Measurements from ENCODE around the gene PRKCA.

The PRKCA gene

DNA sequence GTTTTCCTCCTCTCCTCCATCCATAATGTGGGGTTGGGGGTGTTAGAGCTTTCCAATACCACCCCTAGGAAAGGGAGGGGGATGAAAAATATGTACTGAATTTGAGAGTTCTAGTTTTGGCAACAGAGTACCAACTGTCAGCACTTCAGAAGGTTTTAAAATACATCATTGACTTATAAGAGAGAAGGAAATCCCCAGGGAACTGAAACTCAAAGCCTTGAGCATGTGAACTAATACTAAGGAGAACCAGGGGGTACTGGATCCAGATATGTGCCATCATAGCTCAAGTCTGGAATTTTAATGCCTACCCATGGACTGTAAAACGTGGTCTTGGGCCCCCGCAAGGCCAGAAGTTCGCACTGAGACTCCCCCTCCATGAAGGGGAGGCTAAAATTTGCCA, 548.3 kb downstream of the PRKCA start:
- Histone ChIP-seq H3K27me3 (ENCODE audit: control insufficient read depth, insufficient read depth, low read length) (peaks cover 3% of the 10 kb centered on the region), H3K9me3 (ENCODE audit: control insufficient read depth, low read length) (no peaks in the 10 kb centered on the region), H3K4me3 (ENCODE audit: low read length) (no peak overlapping the region), H3K9ac (ENCODE audit: low read length) (no peak overlapping the region), H3K4me1 (ENCODE audit: control insufficient read depth, insufficient read depth, low read length) (no peaks in the 10 kb centered on the region), H3K36me3 (ENCODE audit: control insufficient read depth, insufficient read depth, low read length) (no peaks in the 10 kb centered on the region)

DNA sequence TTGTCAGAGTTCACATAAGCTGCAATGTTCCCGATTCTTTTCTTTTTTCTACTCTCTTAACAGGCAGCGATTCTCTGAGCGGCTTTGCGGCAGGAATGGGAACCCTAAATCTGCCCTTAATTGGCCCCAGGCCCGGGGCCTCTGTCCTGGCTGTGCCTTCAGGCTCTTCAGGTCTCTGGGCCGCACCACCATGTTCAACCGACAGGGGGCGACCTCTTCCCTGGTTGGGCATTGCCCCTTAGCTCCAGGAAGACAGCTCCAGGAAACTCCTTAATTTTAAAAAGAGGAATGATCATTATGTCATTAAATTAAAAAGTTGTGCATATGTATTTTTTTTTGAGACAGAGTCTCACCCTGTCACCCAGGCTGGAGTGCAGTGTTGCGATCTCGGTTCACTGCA, 552.8 kb downstream of the PRKCA start:
- Histone ChIP-seq H3K9ac (ENCODE audit: low read length) (no peak overlapping the region), H3K9me3 (ENCODE audit: control insufficient read depth, low read length) (no peaks in the 10 kb centered on the region), H3K36me3 (ENCODE audit: control insufficient read depth, insufficient read depth, low read length) (no peaks in the 10 kb centered on the region), H3K27me3 (ENCODE audit: control insufficient read depth, insufficient read depth, low read length) (peaks cover 3% of the 10 kb centered on the region), H3K4me3 (ENCODE audit: low read length) (no peak overlapping the region), H3K4me1 (ENCODE audit: control insufficient read depth, insufficient read depth, low read length) (no peaks in the 10 kb centered on the region)

DNA sequence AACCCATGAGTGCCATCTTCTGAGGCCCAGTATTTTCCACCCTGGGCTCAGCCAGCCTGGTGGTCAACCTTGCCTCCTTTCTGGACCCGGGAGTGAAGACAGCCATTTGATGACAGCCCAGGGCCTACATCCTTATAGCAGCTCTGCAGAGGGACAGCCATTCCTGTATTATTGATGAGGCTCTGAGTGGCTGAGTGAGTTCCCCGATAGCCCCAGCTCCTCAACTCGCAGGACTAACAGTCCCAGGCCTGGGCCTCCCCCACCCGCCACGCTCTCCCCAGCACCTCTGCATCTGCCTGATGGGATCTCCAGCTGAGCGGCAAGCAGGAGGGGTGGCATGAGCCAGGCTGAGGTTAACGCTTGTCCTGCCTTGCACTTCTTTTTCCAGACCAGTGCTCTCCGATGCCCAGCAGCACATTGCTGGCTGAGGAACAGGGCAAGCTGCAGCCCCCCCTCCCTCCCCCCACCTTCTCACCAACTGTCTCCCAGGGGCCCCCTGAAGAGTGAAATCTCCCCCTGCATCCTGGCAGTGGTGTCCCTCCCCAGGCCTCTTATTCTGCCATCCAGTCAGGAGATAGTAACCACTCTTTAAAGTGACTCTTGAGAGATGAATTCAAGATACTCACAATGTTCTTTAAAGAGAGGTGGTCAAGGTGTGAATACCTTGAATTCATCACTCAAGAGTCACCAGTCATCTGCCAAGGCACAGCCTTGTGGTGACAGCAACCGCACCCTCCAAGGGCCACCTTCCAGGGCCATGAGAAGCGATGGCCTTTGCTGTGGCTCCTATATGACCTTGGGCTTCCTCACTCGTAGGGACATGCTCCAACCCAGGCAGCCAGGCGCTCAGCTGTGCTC, 556.0 kb downstream of the PRKCA start:
- H3K9ac ChIP-seq (ENCODE audit: low read length): no peak overlapping the region
- no peaks in the 10 kb centered on the region for H3K4me1 ChIP-seq (ENCODE audit: control insufficient read depth, insufficient read depth, low read length)
- H3K9me3 ChIP-seq (ENCODE audit: control insufficient read depth, low read length): no peaks in the 10 kb centered on the region
- no peak overlapping the region for H3K4me3 ChIP-seq (ENCODE audit: low read length)
- no peaks in the 10 kb centered on the region for H3K27me3 ChIP-seq (ENCODE audit: control insufficient read depth, insufficient read depth, low read length)
- H3K36me3 ChIP-seq (ENCODE audit: control insufficient read depth, insufficient read depth, low read length): no peaks in the 10 kb centered on the region

DNA sequence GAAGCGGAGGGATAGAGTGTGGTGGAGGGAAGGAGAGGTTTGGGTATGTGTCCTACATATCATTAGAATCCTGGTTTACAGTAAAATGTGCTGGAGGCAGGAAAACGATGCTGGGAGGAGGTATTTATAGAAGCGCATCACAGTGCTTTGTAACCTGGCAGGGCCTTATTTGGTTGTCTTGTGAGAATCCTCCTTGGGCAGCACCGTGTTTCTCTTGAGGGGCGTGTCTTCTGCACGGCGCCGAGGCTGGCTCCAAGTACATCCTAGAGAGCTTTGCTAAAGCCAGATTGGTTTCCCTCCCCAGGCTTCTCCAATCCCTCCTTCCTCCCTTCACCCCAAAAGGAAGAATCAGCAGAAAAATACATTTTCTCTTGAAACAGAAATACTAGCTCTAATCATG, 556.9 kb downstream of the PRKCA start:
- Histone ChIP-seq H3K4me3 (ENCODE audit: low read length) (no peak overlapping the region), H3K36me3 (ENCODE audit: control insufficient read depth, insufficient read depth, low read length) (no peaks in the 10 kb centered on the region), H3K27me3 (ENCODE audit: control insufficient read depth, insufficient read depth, low read length) (no peaks in the 10 kb centered on the region), H3K9me3 (ENCODE audit: control insufficient read depth, low read length) (no peaks in the 10 kb centered on the region), H3K9ac (ENCODE audit: low read length) (no peak overlapping the region), H3K4me1 (ENCODE audit: control insufficient read depth, insufficient read depth, low read length) (no peaks in the 10 kb centered on the region)

DNA sequence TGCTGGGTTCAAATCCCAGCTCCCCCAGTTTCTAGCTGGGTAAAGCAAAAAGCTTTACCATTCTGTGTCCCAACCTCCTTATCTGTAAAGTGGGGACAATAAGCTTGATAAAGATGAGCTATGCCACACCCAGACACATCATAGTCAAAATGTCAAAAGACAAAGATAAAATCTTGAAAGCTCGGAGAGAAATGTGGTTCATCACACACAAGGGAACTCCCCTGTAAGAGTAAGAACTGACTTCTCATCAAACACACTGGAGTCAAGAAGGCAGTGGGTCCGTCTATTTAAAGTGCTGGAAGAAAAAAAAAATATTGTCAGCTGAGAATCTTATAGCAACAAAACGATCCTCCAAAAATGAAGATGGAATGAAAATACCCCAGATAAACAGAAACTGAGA, 557.8 kb downstream of the PRKCA start:
- H3K9ac ChIP-seq (ENCODE audit: low read length): no peak overlapping the region
- H3K4me1 ChIP-seq (ENCODE audit: control insufficient read depth, insufficient read depth, low read length): no peaks in the 10 kb centered on the region
- no peaks in the 10 kb centered on the region for H3K36me3 ChIP-seq (ENCODE audit: control insufficient read depth, insufficient read depth, low read length)
- no peak overlapping the region for H3K4me3 ChIP-seq (ENCODE audit: low read length)
- H3K9me3 ChIP-seq (ENCODE audit: control insufficient read depth, low read length): no peaks in the 10 kb centered on the region
- no peaks in the 10 kb centered on the region for H3K27me3 ChIP-seq (ENCODE audit: control insufficient read depth, insufficient read depth, low read length)

All from mucosa of stomach (tissue), 1 donor.